Superior temporal gyrus (tissue), 1 donor: ENCODE measurements around the gene UGT1A3.

ENCODE experiments used
- DNase-seq: peaks from one replicate; pipeline ENCODE4 v3.0.0-alpha.2; 2016; ENCODE audit errors: extremely low spot score

UGT1A3 gene

DNA sequence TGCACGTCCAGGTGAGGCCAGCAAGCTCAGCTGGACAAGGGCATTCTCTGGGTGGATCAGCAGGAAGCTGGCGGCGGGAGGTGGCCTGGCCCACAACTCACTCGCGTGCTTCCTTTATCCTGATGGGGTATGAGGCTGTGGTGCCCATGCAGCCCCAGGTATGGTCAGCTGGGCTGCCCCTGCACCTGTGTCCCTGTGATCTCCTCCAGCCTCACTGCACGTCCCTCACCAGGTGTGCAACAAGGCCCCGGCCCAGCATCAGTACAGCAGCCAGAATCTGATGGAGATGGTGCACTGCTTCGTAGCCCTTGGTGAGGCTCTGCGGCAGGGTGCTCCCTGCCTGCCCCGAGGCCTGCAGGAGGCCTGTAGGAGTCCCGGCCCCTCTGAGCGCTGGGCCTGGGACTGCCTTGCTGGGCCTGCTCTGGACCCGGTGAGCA, 66.9 kb downstream of the UGT1A3 start:
- DNase-seq, result no peak

DNA sequence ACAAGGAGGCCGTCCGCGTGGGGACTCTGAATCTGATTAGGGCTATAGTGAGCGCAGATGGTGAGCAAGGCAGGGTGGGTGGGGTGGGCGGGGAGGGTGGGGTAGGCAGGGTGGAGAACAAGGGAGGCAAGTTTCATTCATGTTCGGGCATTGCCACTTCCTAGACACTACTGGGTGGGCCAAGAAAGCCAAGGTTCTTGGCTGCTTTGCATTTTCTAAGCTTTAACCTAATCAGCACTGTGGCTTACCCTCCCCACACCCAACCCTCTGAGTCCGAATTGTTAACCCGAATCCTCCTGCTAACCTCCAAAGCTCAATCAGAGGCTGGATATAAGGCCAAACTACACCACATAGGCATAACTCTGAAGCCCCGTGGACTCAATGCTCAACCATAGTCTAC, 67.4 kb downstream of the UGT1A3 start:
- no peak for DNase-seq

DNA sequence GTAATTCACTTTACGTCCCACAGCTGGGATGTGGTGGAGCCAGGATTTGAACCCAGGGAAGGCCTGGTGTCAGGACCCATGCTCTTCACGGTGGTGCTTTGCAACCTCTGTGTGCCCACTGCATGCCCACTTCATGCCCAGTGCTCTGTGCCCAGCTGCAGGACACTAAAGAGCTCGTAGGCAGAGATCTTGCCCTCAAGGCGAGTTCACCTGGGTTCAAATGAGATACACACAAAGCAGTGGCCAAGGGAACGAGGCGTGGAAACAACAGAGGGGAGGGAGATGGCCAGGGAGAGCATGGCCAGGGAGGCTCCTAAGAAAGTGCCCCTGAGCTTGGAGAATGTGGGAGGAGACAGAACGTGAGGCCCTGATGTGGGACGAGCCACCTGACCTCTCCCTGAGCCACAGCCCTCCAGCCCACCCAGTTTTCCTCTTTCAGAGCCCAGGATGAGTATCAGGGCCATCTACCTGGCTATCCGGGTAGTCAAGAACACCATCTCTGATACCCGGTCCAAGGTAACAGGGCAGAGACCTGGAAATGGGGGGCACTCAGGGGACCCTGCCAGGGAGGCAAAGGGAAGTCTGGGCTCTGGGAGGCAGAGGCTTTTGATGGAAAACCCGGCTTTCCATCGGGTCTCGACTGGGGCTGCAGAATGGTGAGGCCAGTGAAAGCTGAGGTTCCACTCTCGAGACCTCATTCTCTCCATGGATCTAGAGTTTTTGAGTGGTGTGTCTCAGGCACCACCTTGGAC, 69.7 kb downstream of the UGT1A3 start:
- no peak for DNase-seq

DNA sequence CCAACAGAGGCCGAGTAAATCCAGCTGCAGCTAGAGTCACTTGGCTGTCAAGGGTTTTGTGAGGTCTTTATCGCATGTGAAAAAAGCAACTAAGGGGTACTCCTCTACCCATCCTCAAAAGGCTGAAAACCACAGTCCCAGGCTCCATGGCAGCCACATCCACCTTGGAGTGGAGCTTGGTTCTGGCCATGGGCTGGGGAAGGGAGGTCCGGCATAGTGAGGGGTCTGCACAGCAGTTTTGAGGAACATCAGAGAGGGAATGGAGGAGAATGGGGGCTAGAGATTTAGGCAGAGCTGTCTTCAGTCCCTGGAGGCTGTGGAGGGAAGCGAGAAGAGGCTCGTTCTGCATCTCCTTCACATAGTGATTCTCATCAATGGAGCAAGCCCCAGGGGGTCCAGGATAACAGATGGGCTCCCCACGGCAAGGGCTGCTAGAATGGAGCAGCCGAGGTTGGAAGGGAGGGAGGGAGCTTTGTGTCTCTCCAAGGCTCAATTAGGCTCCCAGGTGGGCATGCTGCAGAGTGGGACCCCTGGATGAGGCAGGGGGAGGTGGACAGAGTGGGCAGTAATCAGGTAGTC, 70.3 kb downstream of the UGT1A3 start:
- no peak for DNase-seq

DNA sequence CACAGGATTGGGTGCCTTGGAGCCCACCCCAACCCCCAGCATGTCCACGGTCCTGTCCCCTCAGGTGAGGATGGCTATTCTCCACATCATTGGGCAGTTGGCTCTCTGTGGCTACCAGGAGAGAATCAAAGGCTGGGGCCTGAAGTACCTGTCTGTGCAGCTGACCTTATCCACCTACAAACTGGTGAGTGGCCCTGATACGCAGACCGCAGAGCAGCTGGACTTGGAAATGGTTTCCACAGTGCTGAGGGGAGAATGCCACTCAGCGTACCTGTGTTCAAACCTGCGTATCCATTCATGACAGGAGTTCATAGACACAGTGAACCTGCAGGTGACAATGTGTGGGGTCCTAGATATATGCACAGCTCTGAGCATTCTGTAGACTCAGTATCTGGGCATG, 70.9 kb downstream of the UGT1A3 start:
- DNase-seq, result no peak

DNA sequence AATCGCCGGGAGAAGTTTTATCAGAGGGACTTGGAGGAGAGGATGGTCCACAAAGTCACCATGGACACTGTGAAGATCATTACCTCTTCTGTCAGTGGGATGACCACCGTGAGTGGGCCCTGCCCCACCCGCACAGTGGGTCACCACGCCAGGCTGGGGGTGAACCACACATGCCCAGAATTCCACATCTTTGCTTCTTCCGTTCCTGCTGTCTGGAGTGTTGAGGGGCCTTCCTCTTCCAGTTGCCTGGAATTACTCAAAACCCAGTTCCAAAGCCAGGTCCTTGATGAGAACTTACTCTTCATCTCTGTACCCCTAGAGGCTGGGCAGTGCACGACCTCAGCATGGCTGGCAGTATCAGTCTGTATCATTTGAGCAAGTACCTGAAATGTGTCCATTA, 71.4 kb downstream of the UGT1A3 start:
- no peak for DNase-seq

DNA sequence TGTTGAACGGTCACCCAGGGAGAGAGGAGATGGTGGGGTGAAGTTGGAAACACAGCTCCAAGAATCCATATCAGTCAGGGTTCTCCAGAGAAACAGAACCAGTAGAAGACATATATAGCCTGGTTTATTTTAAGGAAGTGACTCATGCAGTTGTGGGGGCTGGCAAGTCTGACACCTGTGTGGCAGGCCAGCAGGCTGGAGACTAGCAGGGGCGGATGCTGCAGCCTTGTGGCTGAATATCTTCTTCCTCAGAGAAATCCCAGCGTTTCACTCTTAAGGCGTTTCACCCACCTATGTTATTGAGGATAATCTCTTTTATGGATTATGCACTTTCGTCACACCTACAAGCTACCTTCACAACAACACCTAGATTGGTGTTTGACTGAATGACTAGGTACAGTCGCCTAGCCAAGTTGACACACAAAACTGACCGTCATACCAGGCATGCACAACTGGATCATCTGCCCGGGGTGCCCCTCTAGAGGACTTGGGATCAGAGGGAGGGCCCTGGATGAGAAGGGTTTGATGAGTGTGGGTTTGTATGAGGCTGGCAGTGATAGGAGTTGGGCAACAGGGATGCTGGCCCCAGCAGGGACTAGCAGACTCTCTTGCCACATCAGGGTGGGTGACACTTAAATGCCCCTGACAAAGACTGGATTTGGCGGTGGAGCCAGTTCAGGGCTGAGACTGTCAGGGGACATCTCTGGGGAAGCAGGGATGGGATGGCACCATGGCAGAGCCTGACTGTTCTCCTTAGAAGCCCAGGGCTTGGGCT, 72.7 kb downstream of the UGT1A3 start:
- peak; percentile 18 for DNase-seq

DNA sequence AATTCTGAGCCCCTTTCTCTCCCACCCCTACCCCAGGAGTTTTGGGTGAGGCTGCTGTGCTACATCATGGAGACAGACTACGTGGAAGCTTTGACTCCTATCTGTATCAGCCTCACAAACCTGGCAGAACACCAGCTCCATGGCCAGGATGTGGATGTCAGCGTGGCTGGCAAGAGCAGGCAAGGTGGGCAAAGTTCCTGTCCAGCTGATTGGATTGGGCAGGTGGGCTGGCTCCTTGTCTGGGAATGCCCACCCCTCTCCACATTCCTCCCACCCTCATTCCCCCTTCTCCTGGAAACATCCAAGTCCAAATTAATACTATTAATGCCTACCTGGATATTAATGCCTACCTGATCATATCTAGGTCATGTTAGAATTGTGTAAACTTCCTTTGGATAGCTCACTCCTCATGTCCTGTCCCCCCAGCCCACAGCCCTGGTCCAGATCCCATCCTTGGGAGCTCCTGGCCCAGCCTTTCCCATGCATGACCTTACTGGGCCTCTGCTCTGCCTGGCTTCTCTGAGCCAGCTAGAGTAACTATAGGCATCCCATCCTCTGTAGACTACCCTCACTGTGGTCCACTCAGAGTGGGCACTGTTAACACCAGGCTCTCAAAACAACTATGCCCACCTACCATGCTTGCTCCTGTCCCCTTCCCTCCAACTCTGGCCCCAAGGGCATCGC, 73.4 kb downstream of the UGT1A3 start:
- no peak for DNase-seq

DNA sequence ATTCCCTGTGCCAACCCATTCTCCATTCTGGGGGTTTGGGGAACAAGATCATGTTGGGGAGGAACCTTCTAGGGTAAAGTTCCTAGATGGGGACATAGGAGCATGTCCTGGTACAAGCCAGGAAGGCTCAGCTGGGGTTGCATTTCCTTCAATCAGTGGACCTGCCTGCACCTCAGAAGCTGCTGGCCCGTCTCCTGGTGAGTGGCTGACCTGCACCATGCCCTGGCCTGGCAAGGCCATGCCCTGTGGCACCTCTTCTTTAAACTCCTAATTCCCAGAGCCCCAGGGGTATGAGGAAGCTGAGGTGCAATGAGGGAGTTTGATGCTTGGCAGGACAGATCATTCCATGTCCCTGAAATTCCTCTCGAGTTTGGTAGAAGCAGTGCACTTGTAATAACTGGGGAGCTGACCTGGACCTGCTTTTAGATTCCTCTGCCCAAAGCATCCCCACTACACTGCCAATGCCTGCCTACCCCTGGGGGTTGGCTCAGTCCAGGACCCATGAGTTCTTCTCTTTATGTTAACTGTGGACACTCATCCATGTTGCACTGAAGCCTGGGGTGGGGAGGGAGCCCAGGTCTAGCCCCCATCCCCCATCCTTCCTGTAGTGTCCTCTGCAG, 74.6 kb downstream of the UGT1A3 start:
- no peak for DNase-seq

DNA sequence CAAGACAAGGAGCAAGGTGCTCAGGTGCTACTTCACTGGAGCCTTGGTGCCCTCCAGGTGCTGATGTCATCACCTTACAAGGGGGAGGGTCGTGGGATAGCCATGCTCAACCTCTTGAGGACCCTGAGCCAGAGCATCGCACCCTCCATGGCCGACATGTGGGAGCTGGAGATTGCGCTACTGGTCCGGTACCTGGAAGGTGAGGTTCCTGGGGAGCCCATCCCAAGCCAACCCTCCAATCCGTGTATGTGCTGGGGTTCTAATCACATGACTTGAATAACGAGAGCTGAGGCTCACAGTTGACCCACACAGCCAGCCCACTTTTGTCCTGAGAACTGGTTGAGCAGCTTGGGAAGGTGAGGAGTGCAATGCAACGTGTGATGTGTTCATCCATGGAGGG, 75.2 kb downstream of the UGT1A3 start:
- DNase-seq, result no peak

DNA sequence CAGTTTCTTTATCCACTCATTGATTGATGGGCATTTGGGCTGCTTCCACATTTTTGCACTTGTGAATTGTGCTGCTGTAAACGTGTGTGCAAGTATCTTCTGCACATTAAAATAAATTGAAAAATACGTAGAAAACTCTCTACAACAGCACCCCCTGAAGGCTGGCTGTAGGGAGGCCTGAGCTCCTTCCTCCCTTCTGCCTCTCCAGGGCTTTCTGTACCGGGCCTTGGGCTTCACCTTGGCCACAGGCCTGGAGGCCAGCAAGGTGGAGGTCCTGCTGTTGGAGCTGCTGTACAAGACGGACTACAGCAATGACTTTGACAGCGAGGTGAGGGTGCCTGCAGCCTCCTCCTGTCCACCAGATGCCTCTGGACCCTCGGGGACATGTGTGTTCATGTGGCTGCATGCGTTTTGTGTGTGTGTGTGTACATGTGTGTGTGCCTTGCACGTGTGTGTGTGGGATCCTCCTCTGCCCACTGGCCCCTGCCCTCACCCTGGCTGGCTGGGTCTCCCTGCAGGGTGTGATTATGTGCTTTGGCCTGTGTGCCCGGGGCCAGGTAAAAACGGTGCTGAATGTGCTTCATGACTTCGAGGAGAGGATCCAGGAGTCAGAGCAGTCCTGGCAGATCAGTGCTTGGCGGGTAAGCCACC, 78.5 kb downstream of the UGT1A3 start:
- no peak for DNase-seq

DNA sequence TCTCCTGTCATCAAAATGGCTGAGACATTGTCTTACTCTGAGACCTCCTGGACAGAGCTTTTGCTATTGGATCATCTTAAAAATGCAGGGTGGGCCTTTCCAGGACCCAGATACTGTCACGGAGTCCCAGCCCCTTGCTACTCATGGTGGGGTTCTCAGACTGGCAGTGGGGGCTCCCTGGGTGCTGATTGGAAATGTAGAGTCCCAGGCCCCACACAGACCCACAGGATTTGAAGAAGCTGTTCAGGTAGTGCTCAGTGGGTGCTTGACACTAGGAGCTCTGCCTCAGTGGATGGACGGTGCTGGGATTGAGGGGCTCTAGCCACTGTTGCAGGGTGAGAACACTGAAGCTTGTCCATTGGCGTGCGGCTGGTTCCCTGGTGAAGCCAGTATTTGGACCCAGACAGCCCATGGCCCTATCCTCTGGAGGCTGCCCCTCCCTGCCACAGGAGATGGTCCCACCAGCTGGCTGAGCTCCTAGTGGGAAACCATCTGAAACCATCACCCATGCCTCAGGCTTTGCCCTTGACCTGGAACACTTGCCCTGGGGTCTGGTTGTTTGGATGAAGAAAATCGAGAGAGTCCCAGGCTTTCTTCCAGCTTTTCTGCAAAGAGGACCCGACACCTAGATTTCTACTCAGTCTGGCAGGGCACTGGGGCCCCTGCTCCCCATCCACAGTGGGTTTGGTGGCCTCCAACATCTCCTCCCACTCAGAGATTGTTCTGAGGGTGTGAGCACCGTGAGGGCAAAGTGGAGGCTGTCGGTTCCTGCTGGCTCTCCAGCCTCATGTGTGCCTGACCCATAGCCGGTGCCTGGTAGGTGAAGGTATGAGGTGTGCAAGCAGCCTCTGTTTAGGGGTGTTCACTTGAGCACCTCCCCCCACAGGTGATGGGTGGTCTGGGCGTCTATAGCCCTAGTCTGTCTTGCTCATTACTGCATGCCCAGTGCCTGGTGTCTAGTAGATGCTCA, 79.4 kb downstream of the UGT1A3 start:
- DNase-seq, result no peak

DNA sequence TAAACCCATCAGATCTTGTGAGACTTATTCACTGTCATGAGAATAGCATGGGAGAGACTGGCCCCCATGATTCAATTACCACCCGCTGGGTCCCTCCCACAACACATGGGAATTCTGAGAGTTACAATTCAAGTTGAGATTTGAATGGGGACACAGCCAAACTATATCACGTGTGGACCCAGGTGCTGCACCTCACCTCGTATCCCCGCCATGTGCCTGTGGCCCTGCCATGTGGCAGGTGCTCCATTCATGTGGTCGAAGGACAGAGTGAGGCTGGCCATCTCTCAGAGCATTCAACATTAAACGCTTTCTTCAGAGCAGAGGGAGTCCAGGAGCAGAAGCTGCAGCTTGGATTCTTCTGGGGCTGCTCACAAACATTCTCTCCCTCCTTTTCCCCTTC, 81.5 kb downstream of the UGT1A3 start:
- no peak for DNase-seq

DNA sequence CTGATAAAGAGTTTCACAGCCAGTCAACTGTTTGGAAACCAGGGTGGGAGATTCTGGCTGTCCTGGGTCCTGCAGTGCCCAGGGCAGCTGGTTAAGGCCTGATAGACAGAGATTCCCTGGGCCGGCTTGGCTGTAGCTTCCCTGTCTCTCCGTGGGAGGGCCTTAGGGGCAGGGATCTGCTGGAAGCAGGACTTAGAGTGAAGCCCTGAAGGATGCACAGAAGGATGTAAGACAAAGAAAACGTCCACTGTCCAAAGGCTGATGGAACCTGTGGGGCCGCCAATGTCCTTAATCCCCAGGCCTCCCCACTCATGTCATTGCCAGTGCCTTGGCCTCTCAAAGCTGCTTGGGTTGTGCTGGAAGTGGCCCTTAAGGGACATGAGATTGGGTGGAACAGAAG, 82.2 kb downstream of the UGT1A3 start:
- no peak for DNase-seq

DNA sequence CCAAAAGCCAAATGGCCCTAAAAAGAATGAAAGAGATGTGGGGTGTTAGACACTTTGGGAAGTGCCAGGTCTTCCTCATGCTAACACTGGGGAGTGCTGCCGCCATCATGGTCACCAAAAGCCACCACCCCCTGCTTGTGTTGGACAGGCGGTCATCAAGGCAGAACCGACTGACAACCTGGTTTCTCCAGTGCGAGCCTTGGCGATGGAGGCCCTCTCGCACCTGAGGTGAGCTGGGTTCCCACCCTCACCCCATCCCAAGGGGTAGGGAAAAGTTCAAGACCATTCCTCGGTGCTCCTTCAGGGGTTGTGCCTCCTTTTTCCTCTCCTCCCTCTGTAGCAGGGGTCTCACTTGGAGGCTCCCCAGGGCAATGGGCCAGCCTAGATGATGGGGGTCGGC, 82.9 kb downstream of the UGT1A3 start:
- DNase-seq, result no peak

DNA sequence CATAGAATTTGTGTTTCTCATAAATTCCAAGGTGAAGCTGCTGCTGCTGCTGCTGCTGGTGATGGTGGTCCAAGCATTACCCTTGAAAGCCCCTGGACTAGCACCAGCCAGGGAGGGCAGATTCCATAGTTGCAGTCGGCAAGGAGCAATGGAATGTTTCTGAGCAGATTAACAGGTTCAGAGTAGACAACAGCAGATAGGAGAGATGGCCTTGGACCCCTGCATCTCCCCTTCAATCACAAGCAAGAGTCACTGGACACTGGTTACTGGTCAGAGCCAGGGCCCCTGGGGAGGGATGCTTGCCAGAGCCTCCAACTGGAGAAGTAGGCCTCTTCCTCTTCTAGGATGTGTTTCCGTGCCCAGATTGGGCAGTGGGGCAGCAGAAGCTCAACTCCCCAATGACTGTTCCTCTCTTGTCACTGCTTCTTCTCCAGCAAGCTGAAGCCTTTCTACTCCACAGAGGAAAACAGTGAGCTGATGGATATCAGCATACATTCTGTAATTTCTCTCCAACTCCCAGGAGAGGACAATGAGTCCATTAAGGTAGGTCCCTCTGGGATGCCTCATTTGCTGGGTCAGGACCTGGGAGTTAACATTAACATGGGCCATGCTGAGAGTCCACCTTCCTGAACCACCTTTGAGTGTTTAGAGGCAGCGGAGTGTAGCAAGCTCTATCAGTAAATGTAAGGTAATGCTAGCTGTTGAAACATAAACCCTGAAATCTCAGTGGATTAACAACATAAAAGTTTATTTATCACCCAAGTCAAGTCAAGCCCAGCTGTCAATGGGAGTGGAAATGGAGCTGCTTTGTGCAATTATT, 84.6 kb downstream of the UGT1A3 start:
- no peak for DNase-seq

DNA sequence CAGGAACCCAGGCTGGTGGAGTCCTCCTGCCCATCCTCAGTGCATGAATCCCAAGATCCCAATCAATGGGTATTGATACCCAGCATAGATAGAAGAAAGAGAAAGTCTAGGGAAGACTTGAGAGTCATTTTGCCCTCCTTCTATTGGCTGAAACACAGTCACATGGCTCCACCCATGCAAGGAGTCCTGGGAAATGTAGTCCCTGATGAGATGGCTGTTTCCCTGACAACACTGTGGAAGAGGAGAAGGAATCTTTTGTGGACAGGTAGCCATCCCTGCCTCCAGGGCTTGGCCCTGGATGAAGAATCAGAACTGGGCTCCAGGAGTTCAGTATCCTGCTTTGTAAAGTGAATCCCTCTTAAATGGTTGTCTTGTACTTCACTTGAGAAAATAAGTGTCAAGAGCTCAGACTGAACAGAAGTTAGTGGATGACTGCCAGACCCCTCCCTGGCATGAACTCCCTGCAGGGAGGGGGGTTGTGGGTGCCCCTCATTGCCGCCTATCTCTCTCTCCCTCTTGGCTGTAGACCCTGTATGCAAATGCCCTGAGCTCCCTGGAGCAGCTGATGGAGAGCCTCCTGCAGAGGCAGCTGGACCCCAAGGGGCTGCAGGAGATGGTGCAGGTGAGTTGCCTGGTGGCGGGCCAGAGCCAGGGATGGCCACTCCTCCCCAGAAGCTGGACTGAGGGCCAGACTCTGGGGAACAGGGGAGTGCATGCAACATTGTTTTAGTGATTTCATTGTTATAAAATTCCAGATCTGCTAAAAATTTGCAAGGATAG, 85.4 kb downstream of the UGT1A3 start:
- DNase-seq, result no peak

DNA sequence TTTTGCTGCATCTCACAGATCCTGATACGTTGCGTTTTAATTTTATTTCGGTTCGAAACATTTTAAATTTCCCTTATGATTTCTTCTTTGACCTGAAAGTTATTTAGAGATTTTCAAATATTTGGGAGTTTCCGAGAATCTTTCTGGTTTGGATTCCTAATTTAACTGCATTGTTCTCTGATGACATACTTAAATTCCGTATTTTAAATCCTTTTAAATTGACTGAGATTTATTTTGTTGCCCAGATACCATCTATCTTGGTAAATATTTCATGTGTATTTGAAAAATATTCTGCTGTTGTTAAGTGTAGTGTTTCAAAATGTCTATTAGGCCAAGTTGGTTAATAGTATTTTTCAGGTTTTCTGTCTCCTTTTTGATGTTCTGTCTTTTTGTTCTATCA, 87.0 kb downstream of the UGT1A3 start:
- no peak for DNase-seq

DNA sequence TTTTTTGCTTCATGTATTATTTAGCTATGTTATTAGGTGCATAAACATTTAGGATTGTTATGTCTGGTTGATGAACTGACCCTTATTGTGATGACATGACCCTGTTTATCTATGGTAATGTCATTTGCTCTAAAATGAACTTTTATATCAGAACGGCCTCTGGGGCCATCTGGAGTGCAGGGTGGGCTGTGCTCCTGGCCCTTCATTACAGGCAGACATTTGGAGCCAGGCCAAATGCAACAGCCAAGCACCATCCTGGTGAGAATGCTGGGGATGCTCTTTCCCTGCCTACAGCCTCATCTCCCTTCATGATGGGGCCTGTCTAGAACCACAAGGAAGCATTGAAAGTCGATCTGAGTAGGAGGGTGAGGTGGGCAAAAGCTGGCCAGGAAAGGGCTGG, 87.5 kb downstream of the UGT1A3 start:
- no peak for DNase-seq
